ENCODE data around the gene BASP1.

GRCh38 chr5:17187011-17187785 lies 30.2 kb upstream of the BASP1 start:
- TF ChIP-seq POLR2A (IDR thresholded peaks at IDR 0.05) (no peak), CTCF (IDR thresholded peaks at IDR 0.05) (no peak)
